ENCODE results near the gene PBRM1. TPM values are rescaled to one million over a fixed set of nuclear protein-coding genes. Genes with fewer than 3 reads are reported as not detected.

The PBRM1 gene
- total RNA-seq, 1 donor from 2014 or later, result 51.5 TPM

GRCh38 chr3:52712291-52713212 is 26.8 kb upstream of the PBRM1 start:
- TF ChIP-seq CTCF (conservative IDR thresholded peaks at IDR 0.05; ENCODE audit: low read depth, low read length), result no peak
- H3K4me3 ChIP-seq (ENCODE audit: low read depth, low read length), result no peak overlapping the region
- DNase-seq (ENCODE audit: low read depth), result no peak

- no peak for DNase-seq (ENCODE audit: low read depth)
- no peak overlapping the region for H3K4me3 ChIP-seq (ENCODE audit: low read depth, low read length)
- no peak for TF ChIP-seq CTCF (conservative IDR thresholded peaks at IDR 0.05; ENCODE audit: low read depth, low read length)
These were observed 24.8 kb upstream of the PBRM1 start for GRCh38 chr3:52710512-52710911.

- peak overlapping the region; percentile 100 for H3K4me3 ChIP-seq (ENCODE audit: low read depth, low read length)
- no peak for DNase-seq (ENCODE audit: low read depth)
These were observed 21.9 kb upstream of the PBRM1 start for GRCh38 chr3:52707585-52707984.

GRCh38 chr3:52705688-52706686 is 20.3 kb upstream of the PBRM1 start, which contains the start of the genes GLT8D1 and SPCS1:
Gene GLT8D1, minus strand, starts transcription at chr3:52705791. Its CDS starts 5,331 bp downstream, at chr3:52700460.
Gene SPCS1, plus strand, starts transcription at chr3:52706106. Its CDS starts 141 bp downstream, at chr3:52706247.
- DNase-seq (ENCODE audit: low read depth), result no peak
- peak within 1 kb of the TSS; percentile 100 for H3K4me3 ChIP-seq (ENCODE audit: low read depth, low read length)
- no peak for TF ChIP-seq CTCF (conservative IDR thresholded peaks at IDR 0.05; ENCODE audit: low read depth, low read length)

More at GRCh38 chr3:52707585-52707984, 21.9 kb upstream of the PBRM1 start:
- TF ChIP-seq CTCF (conservative IDR thresholded peaks at IDR 0.05; ENCODE audit: low read depth, low read length), result no peak

GRCh38 chr3:52705438-52705687 is 19.6 kb upstream of the PBRM1 start:
- TF ChIP-seq CTCF (conservative IDR thresholded peaks at IDR 0.05; ENCODE audit: low read depth, low read length), result no peak
- H3K4me3 ChIP-seq (ENCODE audit: low read depth, low read length), result peak overlapping the region; percentile 100
- DNase-seq (ENCODE audit: low read depth), result no peak

DNA sequence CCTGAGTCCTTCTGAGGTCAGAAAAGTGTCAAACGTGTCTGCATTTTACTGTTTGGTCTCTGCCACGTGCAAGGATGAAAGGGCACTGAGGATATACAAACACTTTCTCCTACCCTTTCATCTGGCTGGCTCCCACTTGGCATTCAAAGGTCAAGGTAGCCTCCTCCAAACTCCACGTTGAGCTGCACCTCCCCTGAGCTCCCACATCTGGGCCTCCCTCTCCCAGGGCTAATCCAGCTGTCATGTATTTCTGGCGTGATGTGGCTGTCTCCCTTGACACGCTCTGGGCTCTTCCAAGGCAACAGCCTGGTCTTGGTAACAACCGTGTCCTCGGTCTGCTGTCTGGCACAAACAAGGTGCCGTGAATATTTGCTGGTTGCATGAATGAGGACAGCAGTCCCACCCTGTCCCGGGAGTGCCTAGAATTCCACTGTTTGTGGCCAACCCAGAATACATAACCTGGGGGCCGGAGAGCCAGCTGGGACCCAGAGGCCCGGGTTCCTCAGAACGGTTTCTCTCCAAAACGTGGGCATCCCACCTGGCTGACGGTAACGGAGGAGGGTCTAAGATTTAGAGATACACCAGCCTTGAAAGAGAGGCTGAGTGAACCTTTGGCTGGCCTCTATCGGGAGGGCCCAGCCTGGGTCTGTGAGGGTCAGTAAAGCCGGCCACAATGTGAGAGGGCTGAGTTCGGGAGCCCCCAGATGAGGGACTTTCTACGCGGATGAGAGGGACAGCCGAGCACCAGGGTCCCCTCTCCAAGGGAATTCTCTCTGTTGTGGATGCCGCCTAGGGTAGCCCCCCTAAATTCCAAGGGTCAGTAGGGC is 19.1 kb upstream of the PBRM1 start:
- no peak for DNase-seq (ENCODE audit: low read depth)
- H3K4me3 ChIP-seq (ENCODE audit: low read depth, low read length), result peak overlapping the region; percentile 100
- TF ChIP-seq CTCF (conservative IDR thresholded peaks at IDR 0.05; ENCODE audit: low read depth, low read length), result no peak
